Measurements from ENCODE around the gene WWC2. TPM values are rescaled to one million over a fixed set of nuclear protein-coding genes. Genes with fewer than 3 reads are reported as not detected.

Gene WWC2
- total RNA-seq, 2 experiments from 2014 or later: not detected

DNA sequence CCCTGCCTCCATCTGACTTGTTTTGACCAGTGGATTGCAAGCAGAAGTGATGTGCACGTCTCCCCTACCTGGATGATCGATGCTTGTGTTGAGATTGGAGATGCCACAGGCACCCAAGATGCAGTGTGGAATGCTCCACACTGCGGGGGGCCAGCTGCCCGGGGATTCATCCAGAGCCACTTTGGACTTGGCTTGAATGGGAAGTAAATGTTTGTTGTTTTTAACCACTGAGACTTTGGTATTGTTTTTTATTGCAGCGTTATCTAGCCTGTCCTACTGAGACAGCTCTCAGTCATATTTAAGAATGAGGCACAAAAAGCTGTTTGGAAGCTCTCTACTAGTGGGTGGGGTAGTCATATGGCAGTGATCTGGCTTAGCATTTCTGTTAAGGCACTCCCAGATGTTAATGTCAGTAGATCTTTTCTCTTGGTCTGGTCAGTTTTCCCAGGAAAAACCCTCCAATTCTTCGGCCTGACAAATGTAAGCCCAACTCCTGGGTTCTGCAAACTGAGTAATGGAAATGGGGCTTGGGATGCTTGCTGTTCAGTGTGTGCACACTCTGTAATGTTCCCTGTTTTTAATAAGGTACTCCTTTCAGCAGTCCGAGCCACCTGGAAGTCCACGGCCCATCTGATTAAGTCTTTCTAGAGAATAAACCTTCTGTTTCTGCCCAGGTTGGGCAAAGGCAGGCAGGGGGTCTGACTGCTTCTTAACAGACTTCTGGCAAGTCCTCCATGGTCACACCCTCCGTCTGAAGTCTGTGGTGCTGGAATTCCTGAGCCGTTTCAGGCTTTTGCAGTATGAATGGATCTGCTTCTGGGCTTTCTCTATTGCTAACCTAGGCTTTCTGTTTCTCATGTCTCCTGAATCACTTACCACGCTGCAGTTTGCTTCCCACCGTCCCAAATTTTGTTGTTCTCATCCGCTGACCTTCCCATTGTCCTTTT is 74.8 kb downstream of the WWC2 start:
- no peak overlapping the region for H3K27ac ChIP-seq (ENCODE audit: low read depth, low read length, poor library complexity, severe bottlenecking)
- no peak overlapping the region for H3K4me3 ChIP-seq (ENCODE audit: low read depth, low read length, poor library complexity, severe bottlenecking)
- H3K79me2 ChIP-seq (ENCODE audit: insufficient read depth, low read depth, low read length): no peaks in the 10 kb centered on the region
- DNase-seq (ENCODE audit: low spot score): no peak
- no peak overlapping the region for H2AFZ ChIP-seq (ENCODE audit: low read length)
- no peaks in the 10 kb centered on the region for H3K9me3 ChIP-seq (ENCODE audit: low read length)
- no peaks in the 10 kb centered on the region for H3K9me2 ChIP-seq (ENCODE audit: insufficient read depth, low read length)
- no TSS peak for BruUV-seq (replicated peaks)
- intact Hi-C loops (cut with micrococcal nuclease; ENCODE audit: unreplicated experiment): no loop called here
- H3K4me1 ChIP-seq (ENCODE audit: insufficient read depth, low read length, poor library complexity, severe bottlenecking): no peaks in the 10 kb centered on the region
- CTCF ChIA-PET (ENCODE audit: unreplicated experiment): no interaction called here
- TF ChIP-seq EZH2phosphoT487 (IDR thresholded peaks at IDR 0.05; ENCODE audit: borderline replicate concordance, low read depth, low read length): no peak
- TF ChIP-seq, protein P1, sequence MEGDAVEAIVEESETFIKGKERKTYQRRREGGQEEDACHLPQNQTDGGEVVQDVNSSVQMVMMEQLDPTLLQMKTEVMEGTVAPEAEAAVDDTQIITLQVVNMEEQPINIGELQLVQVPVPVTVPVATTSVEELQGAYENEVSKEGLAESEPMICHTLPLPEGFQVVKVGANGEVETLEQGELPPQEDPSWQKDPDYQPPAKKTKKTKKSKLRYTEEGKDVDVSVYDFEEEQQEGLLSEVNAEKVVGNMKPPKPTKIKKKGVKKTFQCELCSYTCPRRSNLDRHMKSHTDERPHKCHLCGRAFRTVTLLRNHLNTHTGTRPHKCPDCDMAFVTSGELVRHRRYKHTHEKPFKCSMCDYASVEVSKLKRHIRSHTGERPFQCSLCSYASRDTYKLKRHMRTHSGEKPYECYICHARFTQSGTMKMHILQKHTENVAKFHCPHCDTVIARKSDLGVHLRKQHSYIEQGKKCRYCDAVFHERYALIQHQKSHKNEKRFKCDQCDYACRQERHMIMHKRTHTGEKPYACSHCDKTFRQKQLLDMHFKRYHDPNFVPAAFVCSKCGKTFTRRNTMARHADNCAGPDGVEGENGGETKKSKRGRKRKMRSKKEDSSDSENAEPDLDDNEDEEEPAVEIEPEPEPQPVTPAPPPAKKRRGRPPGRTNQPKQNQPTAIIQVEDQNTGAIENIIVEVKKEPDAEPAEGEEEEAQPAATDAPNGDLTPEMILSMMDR (conservative IDR thresholded peaks at IDR 0.05; ENCODE audit: low read length): no peak
- H4K20me1 ChIP-seq (ENCODE audit: insufficient read depth, low read length): no peaks in the 10 kb centered on the region
- no peak overlapping the region for H3K4me2 ChIP-seq (ENCODE audit: low read length)
- POLR2A ChIA-PET: no interaction called here
- no peaks in the 10 kb centered on the region for H3K36me3 ChIP-seq (ENCODE audit: insufficient read depth, low read length)

DNA sequence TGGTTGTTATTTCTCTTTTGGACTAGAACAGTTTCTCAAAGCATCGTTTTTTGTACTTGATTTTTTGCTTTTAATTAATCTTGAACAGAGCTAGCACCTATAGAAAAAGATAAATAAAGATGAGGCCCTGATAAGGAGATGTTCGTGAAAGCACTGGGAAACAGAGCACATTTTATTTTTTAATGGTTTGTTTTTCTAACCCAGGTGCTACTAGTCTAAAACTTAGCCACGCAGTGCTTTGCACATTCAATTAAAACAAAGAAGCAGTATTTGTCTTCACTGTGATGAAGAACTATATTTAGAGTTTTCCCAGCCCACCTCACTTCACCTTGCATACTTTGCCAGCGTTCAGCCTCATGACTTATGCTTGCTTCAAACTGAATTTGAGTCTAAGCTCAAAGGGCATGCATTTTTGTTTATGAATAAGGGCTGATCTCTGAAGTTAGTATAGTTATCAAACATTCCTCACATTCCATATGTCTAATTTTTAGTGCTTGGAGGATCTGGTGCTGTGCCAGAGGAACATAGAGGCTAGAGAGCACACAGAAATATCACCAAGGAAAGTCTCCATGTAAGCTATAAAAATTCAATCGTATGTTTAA is 76.7 kb downstream of the WWC2 start:
- Histone ChIP-seq H3K36me3 (ENCODE audit: insufficient read depth, low read length) (no peaks in the 10 kb centered on the region), H3K79me2 (ENCODE audit: insufficient read depth, low read depth, low read length) (no peaks in the 10 kb centered on the region), H3K27ac (ENCODE audit: low read depth, low read length, poor library complexity, severe bottlenecking) (no peak overlapping the region), H3K4me3 (ENCODE audit: low read depth, low read length, poor library complexity, severe bottlenecking) (no peak overlapping the region), H3K4me2 (ENCODE audit: low read length) (no peak overlapping the region), H4K20me1 (ENCODE audit: insufficient read depth, low read length) (no peaks in the 10 kb centered on the region), H2AFZ (ENCODE audit: low read length) (no peak overlapping the region), H3K9me3 (ENCODE audit: low read length) (no peaks in the 10 kb centered on the region), H3K4me1 (ENCODE audit: insufficient read depth, low read length, poor library complexity, severe bottlenecking) (no peaks in the 10 kb centered on the region), H3K9me2 (ENCODE audit: insufficient read depth, low read length) (no peaks in the 10 kb centered on the region)
- TF ChIP-seq EZH2phosphoT487 (IDR thresholded peaks at IDR 0.05; ENCODE audit: borderline replicate concordance, low read depth, low read length): no peak
- TF ChIP-seq, protein P1 (conservative IDR thresholded peaks at IDR 0.05; ENCODE audit: low read length): no peak
- DNase-seq (ENCODE audit: low spot score): no peak
- BruUV-seq (replicated peaks): no TSS peak
- CTCF ChIA-PET (ENCODE audit: unreplicated experiment): no interaction called here
- intact Hi-C loops (cut with micrococcal nuclease; ENCODE audit: unreplicated experiment): no loop called here
- POLR2A ChIA-PET: interaction anchor here (0.6 kb wide), 1 partner anchor 50 kb away, joined by 5 read pairs; no protein-coding TSS in a partner anchor
